Osteoblast (primary cell): ENCODE data around the gene GFOD1. TPM values are rescaled to one million over a fixed set of nuclear protein-coding genes. Genes with fewer than 3 reads are reported as not detected.
"Not testable (repeated sequence)": the region's sequence is repeated elsewhere in the genome, so short reads cannot be mapped to it uniquely, and the experiment has no call there.

Experiments
- DNase-seq: peaks from one replicate; pipeline ENCODE4 v3.0.0; 2011; ENCODE audit warnings: low spot score, mixed read lengths; ENCODE audit not compliant: insufficient read length; ENCODE audit errors: missing footprints
- H2AFZ ChIP-seq: 2 replicates; pipeline ENCODE4 v1.6.0; 2011; ENCODE audit warnings: mild to moderate bottlenecking, low read length
- H3K27ac ChIP-seq: 2 replicates; pipeline ENCODE4 v1.5.1; 2011; ENCODE audit warnings: mild to moderate bottlenecking, low read depth, low read length, moderate library complexity
- H3K27me3 ChIP-seq: 2 replicates; pipeline ENCODE4 v1.6.0; 2012; ENCODE audit warnings: mild to moderate bottlenecking, control low read depth, inconsistent platforms, low read length, moderate library complexity; ENCODE audit not compliant: insufficient read depth
- H3K36me3 ChIP-seq: 2 replicates; pipeline ENCODE4 v1.5.1; 2011; ENCODE audit warnings: mild to moderate bottlenecking, low read length, control low read depth, moderate library complexity; ENCODE audit not compliant: insufficient read depth
- H3K4me1 ChIP-seq: 2 replicates; pipeline ENCODE4 v1.5.1; 2011; ENCODE audit warnings: mild to moderate bottlenecking, low read length, control low read depth, moderate library complexity; ENCODE audit not compliant: insufficient read depth
- H3K4me2 ChIP-seq: 2 replicates; pipeline ENCODE4 v1.6.0; 2011; ENCODE audit warnings: mild to moderate bottlenecking, low read length; ENCODE audit not compliant: insufficient read depth
- H3K4me3 ChIP-seq: fragments of 200-600 bp; sonication (generic); 3 replicates; pipeline ENCODE4 v1.5.1; 2012; ENCODE audit warnings: mild to moderate bottlenecking, low read length, inconsistent platforms; ENCODE audit not compliant: insufficient read depth
- H3K79me2 ChIP-seq: 2 replicates; pipeline ENCODE4 v1.6.0; 2012; ENCODE audit warnings: mild to moderate bottlenecking, low read length, control low read depth, inconsistent platforms; ENCODE audit not compliant: insufficient read depth
- H3K9me3 ChIP-seq: 2 replicates; pipeline ENCODE4 v1.5.1; 2011; ENCODE audit warnings: low read depth, low read length, control low read depth
- H4K20me1 ChIP-seq: 2 replicates; pipeline ENCODE4 v1.6.0; 2012; ENCODE audit warnings: mild to moderate bottlenecking, low read length, control low read depth; ENCODE audit not compliant: insufficient read depth
- CTCF ChIP-seq: IDR thresholded peaks from 2 replicates; pipeline ENCODE4 v1.5.1; 2011; ENCODE audit warnings: mild to moderate bottlenecking, low read depth, low read length, moderate library complexity; ENCODE audit errors: extremely low read depth
- total RNA-seq: library from RNA; depleted of rRNA; stranded (reverse); fragments of >200 nt; gene quantifications from 2 replicates; pipeline ENCODE4 v1.2.3, GENCODE V29; 2012

Gene GFOD1
- total RNA-seq, 1 donor = 3.6 TPM

DNA sequence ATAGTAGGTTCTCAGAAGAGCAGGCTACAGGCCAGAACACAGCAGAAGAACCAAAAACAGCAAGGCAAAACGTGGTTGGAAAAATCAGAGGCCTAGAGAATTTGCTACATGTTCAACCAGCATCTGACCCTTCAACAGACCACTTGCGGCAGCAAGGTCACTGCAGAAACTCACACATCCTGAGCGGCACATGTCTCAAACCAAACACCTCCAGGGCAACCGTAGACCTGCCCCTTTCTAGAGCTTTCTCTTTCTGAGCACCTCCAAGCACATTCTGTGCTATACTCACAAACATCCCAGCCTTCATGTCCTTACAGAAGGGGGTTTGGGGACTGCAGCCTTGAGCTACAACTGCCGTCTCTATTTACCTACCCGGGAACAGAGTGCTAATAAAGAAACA, 52.6 kb downstream of the GFOD1 start:
- H3K36me3 ChIP-seq = no peaks in the 10 kb centered on the region
- no peak overlapping the region for H3K4me3 ChIP-seq
- no peaks in the 10 kb centered on the region for H4K20me1 ChIP-seq
- no peaks in the 10 kb centered on the region for H3K27me3 ChIP-seq
- DNase-seq = no peak
- no peak overlapping the region for H2AFZ ChIP-seq
- H3K4me2 ChIP-seq = no peak overlapping the region
- no peaks in the 10 kb centered on the region for H3K9me3 ChIP-seq
- no peak overlapping the region for H3K27ac ChIP-seq
- no peaks in the 10 kb centered on the region for H3K4me1 ChIP-seq
- H3K79me2 ChIP-seq = no peaks in the 10 kb centered on the region
- no peak for TF ChIP-seq CTCF

GRCh38 chr6:13434135-13434775, 53.1 kb downstream of the GFOD1 start:
- not testable (repeated sequence) for H3K79me2 ChIP-seq, H3K4me2 ChIP-seq, H3K4me1 ChIP-seq, H3K4me3 ChIP-seq, DNase-seq, H3K36me3 ChIP-seq, H3K27ac ChIP-seq, H3K9me3 ChIP-seq, H3K27me3 ChIP-seq, H4K20me1 ChIP-seq, H2AFZ ChIP-seq

- no peak overlapping the region for H3K27ac ChIP-seq
- no peaks in the 10 kb centered on the region for H3K27me3 ChIP-seq
- no peaks in the 10 kb centered on the region for H3K36me3 ChIP-seq
- H3K4me3 ChIP-seq = no peak overlapping the region
- H3K9me3 ChIP-seq = no peaks in the 10 kb centered on the region
- no peaks in the 10 kb centered on the region for H3K4me1 ChIP-seq
- no peaks in the 10 kb centered on the region for H3K79me2 ChIP-seq
- H3K4me2 ChIP-seq = no peak overlapping the region
- no peak overlapping the region for H2AFZ ChIP-seq
- no peaks in the 10 kb centered on the region for H4K20me1 ChIP-seq
- no peak for DNase-seq
- TF ChIP-seq CTCF = no peak
Observed at GRCh38 chr6:13433709-13434121, 53.7 kb downstream of the GFOD1 start.

GRCh38 chr6:13432526-13433184, 54.7 kb downstream of the GFOD1 start:
- Histone ChIP-seq H2AFZ (no peak overlapping the region), H3K4me2 (no peak overlapping the region), H3K27ac (no peak overlapping the region), H3K79me2 (no peaks in the 10 kb centered on the region), H3K4me1 (no peaks in the 10 kb centered on the region), H3K36me3 (no peaks in the 10 kb centered on the region), H3K4me3 (no peak overlapping the region), H3K9me3 (no peaks in the 10 kb centered on the region), H4K20me1 (no peaks in the 10 kb centered on the region), H3K27me3 (no peaks in the 10 kb centered on the region)
- DNase-seq = no peak
- TF ChIP-seq CTCF = no peak
